OCI-LY3 (cell line): Measurements from ENCODE around the gene TCF12.

Experiments
- H2AFZ ChIP-seq: fragments of 200-600, 300-600 bp; shearing (Covaris generic); 2 replicates; pipeline ENCODE4 v1.6.0; 2014; ENCODE audit warnings: antibody characterized with exemption, low read depth, low read length
- H3K27ac ChIP-seq: fragments of 200-600, 300-600 bp; sonication (generic); 2 replicates; pipeline ENCODE4 v1.5.1; 2014; ENCODE audit warnings: mild to moderate bottlenecking, low read length, moderate library complexity, mixed read lengths
- H3K27me3 ChIP-seq: fragments of 200-600, 300-600 bp; sonication (generic); 2 replicates; pipeline ENCODE4 v1.6.1; 2014; ENCODE audit warnings: low read depth, low read length, mixed read lengths
- H3K36me3 ChIP-seq: fragments of 200-600, 300-600 bp; sonication (generic); replicated peaks from 2 replicates; pipeline ENCODE3; 2014; ENCODE audit warnings: low read depth, low read length, mixed read lengths
- H3K4me1 ChIP-seq: fragments of 300-600, 200-600 bp; sonication (generic); 2 replicates; pipeline ENCODE4 v1.6.1; 2014; ENCODE audit warnings: low read length, mixed read lengths
- H3K4me2 ChIP-seq: fragments of 200-600, 300-600 bp; sonication (generic); 2 replicates; pipeline ENCODE4 v1.6.1; 2014; ENCODE audit warnings: low read length, mixed read lengths
- H3K4me3 ChIP-seq: fragments of 300-600, 200-600 bp; sonication (generic); 2 replicates; pipeline ENCODE4 v1.5.1; 2014; ENCODE audit warnings: antibody characterized with exemption, mild to moderate bottlenecking, low read length, moderate library complexity
- H3K79me2 ChIP-seq: fragments of 300-600, 200-600 bp; shearing (Covaris generic); 2 replicates; pipeline ENCODE4 v1.6.1; 2014; ENCODE audit warnings: mild to moderate bottlenecking, low read length, mixed read lengths
- H3K9ac ChIP-seq: fragments of 300-600, 200-600 bp; shearing (Covaris generic); 2 replicates; pipeline ENCODE4 v1.6.0; 2014; ENCODE audit warnings: mild to moderate bottlenecking, low read length, moderate library complexity
- H3K9me3 ChIP-seq: fragments of 200-600, 300-600 bp; shearing (Covaris generic); 2 replicates; pipeline ENCODE4 v1.6.1; 2014; ENCODE audit warnings: low read length, mixed read lengths; ENCODE audit not compliant: insufficient read depth
- H4K20me1 ChIP-seq: fragments of 200-600, 300-600 bp; sonication (generic); 2 replicates; pipeline ENCODE4 v1.6.1; 2016; ENCODE audit warnings: low read length, mixed read lengths; ENCODE audit not compliant: insufficient read depth
- EZH2phosphoT487 ChIP-seq: fragments of 200-600 bp; shearing (Covaris generic); IDR thresholded peaks from 2 replicates; pipeline ENCODE4 v1.6.1; 2018; ENCODE audit warnings: antibody characterized with exemption, mixed run types, low read depth
- TF ChIP-seq, protein P1 (sequence below): fragments of 200-600, 300-600 bp; sonication (generic); IDR thresholded peaks from 2 replicates; pipeline ENCODE4 v1.5.1; 2014; ENCODE audit warnings: antibody characterized with exemption, low read length, low read depth

The TCF12 gene

DNA sequence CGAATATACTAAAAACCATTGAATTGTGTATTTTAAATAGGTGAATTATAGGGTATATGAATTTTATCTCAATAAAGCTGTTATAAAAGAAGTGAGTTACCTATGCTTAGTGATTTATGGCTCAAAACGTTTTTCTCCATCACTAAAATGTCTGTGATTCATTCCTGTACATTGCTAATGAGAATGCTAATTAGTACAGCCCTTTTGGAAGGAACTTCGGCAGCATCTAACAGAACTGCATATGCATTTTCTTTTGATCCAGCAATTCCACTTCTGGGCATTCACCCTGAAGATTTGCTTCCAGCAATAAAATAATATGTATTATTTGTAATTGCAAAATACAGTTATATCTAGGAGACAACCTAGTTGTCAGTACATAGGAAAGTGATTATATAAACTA is 53.6 kb downstream of the TCF12 start:
- H3K9me3 ChIP-seq: no peaks in the 10 kb centered on the region
- H3K79me2 ChIP-seq: peaks cover 45% of the 10 kb centered on the region
- no peaks in the 10 kb centered on the region for H3K36me3 ChIP-seq
- H3K4me1 ChIP-seq: peaks cover 14% of the 10 kb centered on the region
- H3K4me2 ChIP-seq: no peak overlapping the region
- no peak for TF ChIP-seq EZH2phosphoT487
- TF ChIP-seq, protein P1, sequence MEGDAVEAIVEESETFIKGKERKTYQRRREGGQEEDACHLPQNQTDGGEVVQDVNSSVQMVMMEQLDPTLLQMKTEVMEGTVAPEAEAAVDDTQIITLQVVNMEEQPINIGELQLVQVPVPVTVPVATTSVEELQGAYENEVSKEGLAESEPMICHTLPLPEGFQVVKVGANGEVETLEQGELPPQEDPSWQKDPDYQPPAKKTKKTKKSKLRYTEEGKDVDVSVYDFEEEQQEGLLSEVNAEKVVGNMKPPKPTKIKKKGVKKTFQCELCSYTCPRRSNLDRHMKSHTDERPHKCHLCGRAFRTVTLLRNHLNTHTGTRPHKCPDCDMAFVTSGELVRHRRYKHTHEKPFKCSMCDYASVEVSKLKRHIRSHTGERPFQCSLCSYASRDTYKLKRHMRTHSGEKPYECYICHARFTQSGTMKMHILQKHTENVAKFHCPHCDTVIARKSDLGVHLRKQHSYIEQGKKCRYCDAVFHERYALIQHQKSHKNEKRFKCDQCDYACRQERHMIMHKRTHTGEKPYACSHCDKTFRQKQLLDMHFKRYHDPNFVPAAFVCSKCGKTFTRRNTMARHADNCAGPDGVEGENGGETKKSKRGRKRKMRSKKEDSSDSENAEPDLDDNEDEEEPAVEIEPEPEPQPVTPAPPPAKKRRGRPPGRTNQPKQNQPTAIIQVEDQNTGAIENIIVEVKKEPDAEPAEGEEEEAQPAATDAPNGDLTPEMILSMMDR: no peak
- no peak overlapping the region for H3K9ac ChIP-seq
- H3K27ac ChIP-seq: no peak overlapping the region
- no peaks in the 10 kb centered on the region for H3K27me3 ChIP-seq
- no peak overlapping the region for H2AFZ ChIP-seq
- H4K20me1 ChIP-seq: peaks cover 51% of the 10 kb centered on the region
- no peak overlapping the region for H3K4me3 ChIP-seq

DNA sequence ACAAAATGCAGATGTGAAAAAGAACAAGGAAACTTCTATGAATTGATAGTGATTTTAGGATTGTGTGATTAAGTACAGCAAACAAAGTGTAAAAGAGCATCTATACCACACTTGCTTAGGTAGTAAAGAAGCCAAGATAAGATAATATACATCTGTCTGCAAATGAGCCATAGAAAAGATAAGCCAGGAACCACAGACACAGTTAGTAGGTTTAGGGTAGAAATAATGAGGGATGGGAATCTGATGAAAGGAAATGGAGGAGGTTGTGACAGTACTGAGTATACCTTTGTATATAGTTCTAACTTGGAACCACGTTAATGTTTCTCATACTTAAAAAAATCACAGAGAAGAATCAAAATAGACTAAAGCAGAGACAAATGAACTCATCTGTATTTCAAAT is 54.0 kb downstream of the TCF12 start:
- Histone ChIP-seq H3K36me3 (no peaks in the 10 kb centered on the region), H3K79me2 (peaks cover 41% of the 10 kb centered on the region), H2AFZ (no peak overlapping the region), H4K20me1 (peaks cover 51% of the 10 kb centered on the region), H3K9ac (no peak overlapping the region), H3K4me3 (no peak overlapping the region), H3K4me1 (peaks cover 14% of the 10 kb centered on the region), H3K9me3 (no peaks in the 10 kb centered on the region), H3K4me2 (no peak overlapping the region), H3K27ac (no peak overlapping the region), H3K27me3 (no peaks in the 10 kb centered on the region)
- TF ChIP-seq, protein P1: no peak
- no peak for TF ChIP-seq EZH2phosphoT487

DNA sequence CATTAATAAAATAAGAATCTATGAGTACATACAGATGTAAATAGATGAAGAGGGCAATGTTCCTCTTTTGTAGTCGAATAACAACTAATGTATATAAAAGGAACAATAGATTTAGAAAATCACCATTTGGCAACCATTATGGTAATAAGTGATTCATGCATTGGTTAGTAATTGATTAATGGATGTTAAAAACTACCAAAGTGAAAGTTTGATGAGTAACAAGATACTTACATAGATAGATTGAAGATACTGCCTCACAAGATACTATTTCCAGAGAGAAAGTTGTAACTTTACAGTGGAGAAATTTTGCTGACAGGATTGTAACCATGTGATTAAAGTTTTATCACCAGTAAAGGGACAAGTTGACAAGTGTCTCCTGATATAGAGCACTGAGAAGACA is 55.0 kb downstream of the TCF12 start:
- Histone ChIP-seq H3K9me3 (no peaks in the 10 kb centered on the region), H3K27ac (no peak overlapping the region), H3K9ac (no peak overlapping the region), H3K4me1 (peaks cover 14% of the 10 kb centered on the region), H3K27me3 (no peaks in the 10 kb centered on the region), H4K20me1 (peaks cover 48% of the 10 kb centered on the region), H3K79me2 (peaks cover 36% of the 10 kb centered on the region), H3K4me3 (no peak overlapping the region), H3K36me3 (no peaks in the 10 kb centered on the region), H2AFZ (no peak overlapping the region), H3K4me2 (no peak overlapping the region)
- TF ChIP-seq, protein P1: no peak
- TF ChIP-seq EZH2phosphoT487: no peak

DNA sequence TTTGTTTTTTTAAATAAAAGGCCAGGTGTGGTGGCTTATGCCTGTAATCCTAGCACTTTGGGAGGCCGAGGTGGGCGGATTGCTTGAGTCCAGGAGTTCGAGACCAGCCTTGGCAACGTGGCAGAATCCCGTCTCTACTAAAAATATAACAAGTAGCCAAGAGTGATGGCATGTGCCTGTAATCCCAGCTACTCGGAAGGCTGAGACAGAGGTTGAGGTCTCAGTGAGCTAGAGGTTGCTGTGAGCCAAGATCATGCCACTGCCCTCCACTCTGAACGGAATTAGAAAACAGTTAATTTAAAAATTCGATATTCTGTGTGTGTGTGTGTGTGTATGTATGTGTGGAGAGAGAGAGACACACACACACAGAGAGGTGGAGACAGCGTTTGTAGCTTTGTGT is 58.8 kb downstream of the TCF12 start:
- H3K4me2 ChIP-seq: no peak overlapping the region
- H3K9ac ChIP-seq: no peak overlapping the region
- H4K20me1 ChIP-seq: peaks cover 25% of the 10 kb centered on the region
- H3K79me2 ChIP-seq: peaks cover 24% of the 10 kb centered on the region; the same call in 1 of the 2 replicates
- no peaks in the 10 kb centered on the region for H3K9me3 ChIP-seq
- no peak for TF ChIP-seq EZH2phosphoT487
- TF ChIP-seq, protein P1: no peak
- H3K36me3 ChIP-seq: no peaks in the 10 kb centered on the region
- H3K27ac ChIP-seq: no peak overlapping the region
- H2AFZ ChIP-seq: no peak overlapping the region
- H3K4me1 ChIP-seq: peaks cover 2% of the 10 kb centered on the region
- H3K4me3 ChIP-seq: no peak overlapping the region
- H3K27me3 ChIP-seq: no peaks in the 10 kb centered on the region
